Testis (tissue), 3 donors: ENCODE results near the gene RIMKLA. TPM values are rescaled to one million over a fixed set of nuclear protein-coding genes. Genes with fewer than 3 reads are reported as not detected.

Experiments
- DNase-seq: peaks from one replicate; pipeline ENCODE4 v3.0.0-alpha.2; 2019
- H3K27ac ChIP-seq, 2 donors: fragments of 200-600 bp; sonication (generic); one replicate each; pipeline ENCODE4 v1.5.1; 2019
- H3K27me3 ChIP-seq: fragments of 200-600 bp; sonication (generic); one replicate; pipeline ENCODE4 v1.5.1; 2019
- H3K36me3 ChIP-seq: fragments of 200-600 bp; sonication (generic); one replicate; pipeline ENCODE4 v1.5.1; 2017; ENCODE audit warnings: low read depth; ENCODE audit errors: missing control alignments
- H3K4me1 ChIP-seq: fragments of 200-600 bp; sonication (generic); one replicate; pipeline ENCODE4 v1.5.1; 2019
- H3K4me3 ChIP-seq, 2 donors: fragments of 200-600 bp; sonication (generic); one replicate each; pipeline ENCODE4 v1.5.1; 2017 to 2019
- H3K9me3 ChIP-seq: fragments of 200-600 bp; sonication (generic); one replicate; pipeline ENCODE4 v1.5.1; 2017
- CTCF ChIP-seq, 3 experiments: fragments of 450-650 bp in 2 of 3; fragments of 200-600 bp in 1 of 3; sonication (generic) in 1 of 3; IDR thresholded peaks; one replicate each; pipeline ENCODE4 v1.5.1; 2016 to 2019; ENCODE audit warnings: antibody characterized with exemption in 3 of 3, mild to moderate bottlenecking in 2 of 3, moderate library complexity in 1 of 3
- POLR2A ChIP-seq: fragments of 450-650 bp; IDR thresholded peaks from one replicate; pipeline ENCODE4 v1.6.1; 2017; ENCODE audit warnings: antibody characterized with exemption, mild to moderate bottlenecking, moderate library complexity
- WGBS, 2 donors: methylation state at CpG; one replicate each; pipeline ENCODE4 v1.1.5; 2018; 5-methylcytosine and 5-hydroxymethylcytosine counted together
- intact Hi-C: fragments of 100-400 bp; cut with DNase I; formaldehyde crosslinking; loops from one replicate; pipeline ENCODE4 v1.15.1; 2023; ENCODE audit warnings: low total_unique reads
- polyA plus RNA-seq: library from polyadenylated mRNA; stranded (reverse); fragments of 350-450 nt; fragmentation: Illumina TruSeq; extraction: RNeasy Lipid Tissue Mini Kit (QIAGEN cat#74804); gene quantifications from one replicate; pipeline ENCODE4 v1.2.3, GENCODE V29; 2014; ENCODE audit warnings: low read depth, low replicate concordance; ENCODE audit not compliant: insufficient read depth
- total RNA-seq, 2 donors: library from RNA; depleted of rRNA; stranded (reverse); fragments of >200 nt; gene quantifications; one replicate each; pipeline ENCODE4 v1.2.3, GENCODE V29; 2016

Gene RIMKLA
- total and polyA plus RNA-seq, 3 donors from 2014 or later = 2.2 to 2.6 (median 2.4) TPM

- Histone ChIP-seq H3K27ac (peak within 1 kb of the TSS in 1 of 2 donors; percentile 16), H3K27me3 (no peaks in the 10 kb centered on the region), H3K4me1 (peaks cover 4% of the 10 kb centered on the region), H3K4me3 (peak within 1 kb of the TSS; percentile 69 to 72), H3K36me3 (no peaks in the 10 kb centered on the region), H3K9me3 (no peaks in the 10 kb centered on the region)
- 0 to 1% methylated on average over 51 to 57 of the region's 59 CpGs for WGBS, 2 donors
- peak; percentile 99 for DNase-seq
- intact Hi-C loops = no loop called here
- TF ChIP-seq POLR2A (no peak), CTCF (IDR thresholded peaks at IDR 0.05) (no peak)
Measured at GRCh38 chr1:42462828-42463763, 82.5 kb downstream of the RIMKLA start, which contains the start of gene CCDC30. Gene CCDC30 (plus strand): TSS chr1:42463286. CDS start chr1:42480552, 17,266 bp downstream.

DNA sequence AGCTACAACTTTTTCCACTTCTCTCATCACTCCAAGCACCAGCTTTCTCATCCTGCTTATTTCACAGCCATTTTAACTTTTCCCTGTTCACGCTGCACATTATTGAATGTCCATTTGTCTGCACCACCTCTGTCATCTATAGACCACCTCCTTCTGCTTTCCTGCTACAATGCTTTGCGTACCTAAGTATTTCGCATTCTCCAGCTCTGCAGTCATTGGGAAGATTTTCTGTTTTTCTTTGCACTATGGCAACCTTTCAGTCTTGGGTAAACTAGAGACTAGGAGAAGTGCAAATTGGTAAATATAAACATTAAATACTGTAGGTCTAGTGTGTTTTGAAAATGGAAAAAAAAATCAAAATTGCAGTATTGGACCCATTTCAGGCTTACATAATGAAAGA, 83.3 kb downstream of the RIMKLA start:
- Histone ChIP-seq H3K4me1 (peaks cover 4% of the 10 kb centered on the region), H3K27me3 (no peaks in the 10 kb centered on the region), H3K9me3 (no peaks in the 10 kb centered on the region), H3K4me3 (peak overlapping the region; percentile 69 to 72), H3K27ac (peak overlapping the region in 1 of 2 donors; percentile 16), H3K36me3 (no peaks in the 10 kb centered on the region)
- no peak for DNase-seq
- no peak for TF ChIP-seq CTCF (IDR thresholded peaks at IDR 0.05)
- no peak for TF ChIP-seq POLR2A
- 53 to 64% methylated on average over 3 of the region's 3 CpGs for WGBS, 2 donors
- intact Hi-C loops = no loop called here

DNA sequence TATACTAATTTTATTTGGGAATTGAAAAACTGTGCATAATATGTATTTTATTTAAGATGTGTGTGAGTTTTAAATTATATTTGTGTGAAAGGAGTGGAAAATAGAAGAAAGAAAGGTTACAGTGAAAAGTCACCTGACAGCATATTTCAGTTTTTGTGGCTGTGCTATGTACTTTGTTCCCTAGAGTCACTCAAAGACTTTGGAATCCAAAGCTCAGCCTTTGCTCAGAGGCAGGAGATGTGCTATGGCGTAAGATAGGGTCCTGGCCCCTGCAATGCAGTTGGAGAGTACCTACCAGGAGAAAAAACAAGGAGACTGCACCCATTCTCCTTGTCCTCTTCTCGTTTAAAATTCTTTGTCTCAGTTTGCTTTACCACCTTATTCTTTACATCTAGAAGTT, 85.4 kb downstream of the RIMKLA start:
- TF ChIP-seq CTCF (IDR thresholded peaks at IDR 0.05) (no peak), POLR2A (no peak)
- no peaks in the 10 kb centered on the region for H3K9me3 ChIP-seq
- intact Hi-C loops = no loop called here

GRCh38 chr1:42469727-42470126, 89.1 kb downstream of the RIMKLA start:
- Histone ChIP-seq H3K4me1 (no peaks in the 10 kb centered on the region), H3K4me3 (no peak overlapping the region), H3K27ac (no peak overlapping the region), H3K36me3 (no peaks in the 10 kb centered on the region), H3K27me3 (no peaks in the 10 kb centered on the region), H3K9me3 (no peaks in the 10 kb centered on the region)
- no peak for TF ChIP-seq CTCF (IDR thresholded peaks at IDR 0.05)
- TF ChIP-seq POLR2A = no peak
- intact Hi-C loops = no loop called here
- WGBS, 2 donors = 90 to 92% methylated on average over 2 of the region's 2 CpGs
- no peak for DNase-seq

More for the DNA sequence above, 85.4 kb downstream of the RIMKLA start:
- WGBS, 2 donors = 66 to 83% methylated on average over 2 of the region's 2 CpGs
- H3K4me3 ChIP-seq = no peak overlapping the region
- H3K4me1 ChIP-seq = peaks cover 4% of the 10 kb centered on the region
- no peak for DNase-seq
- H3K27ac ChIP-seq = no peak overlapping the region
- H3K27me3 ChIP-seq = no peaks in the 10 kb centered on the region
- H3K36me3 ChIP-seq = no peaks in the 10 kb centered on the region

Other genes with a start within 250 kb of the RIMKLA start
- not detected for gene GUCA2B, start 227.4 kb upstream of the RIMKLA start, total RNA-seq
- not detected for gene GUCA2B, start 227.4 kb upstream of the RIMKLA start, polyA plus RNA-seq
- gene GUCA2A, start 216.0 kb upstream of the RIMKLA start, total RNA-seq = not detected
- not detected for gene GUCA2A, start 216.0 kb upstream of the RIMKLA start, polyA plus RNA-seq
- 10 to 100 TPM; 64.4 to 80.1 TPM for gene FOXJ3, start 45.6 kb upstream of the RIMKLA start, total RNA-seq
- gene FOXJ3, start 45.6 kb upstream of the RIMKLA start, polyA plus RNA-seq = 38.9 TPM
- gene ZMYND12, start 75.2 kb downstream of the RIMKLA start, total RNA-seq = 10 to 100 TPM; 31.3 to 40.7 TPM
- 122 TPM for gene ZMYND12, start 75.2 kb downstream of the RIMKLA start, polyA plus RNA-seq
- 10 to 100 TPM; 56.7 to 72.9 TPM for gene PPCS, start 75.8 kb downstream of the RIMKLA start, total RNA-seq
- gene PPCS, start 75.8 kb downstream of the RIMKLA start, polyA plus RNA-seq = 44.9 TPM
- 10 to 100 TPM in 1 of 2 donors, 1 to 10 TPM in 1; 5.8 to 14.6 TPM for gene CCDC30, start 82.5 kb downstream of the RIMKLA start, total RNA-seq
- 16.1 TPM for gene CCDC30, start 82.5 kb downstream of the RIMKLA start, polyA plus RNA-seq